Measurements from ENCODE around the gene SNRNP27. TPM values are rescaled to one million over a fixed set of nuclear protein-coding genes. Genes with fewer than 3 reads are reported as not detected.
A peak's percentile ranks its signal among the peaks of the same experiment; 100 is the strongest.

SNRNP27 gene
- total and polyA plus RNA-seq, 9 of the 15 experiments (the other 6 are each of a cell fraction or from before 2014, with no cell fraction given): 29.2 to 102 (median 65.7) TPM

- TF ChIP-seq JUN (IDR thresholded peaks at IDR 0.05; ENCODE audit: borderline replicate concordance, low read depth, low read length) (peak; percentile 66; the same call in 1 of the 2 replicates), JUN (CRISPR knock-in tag; IDR thresholded peaks at IDR 0.05; ENCODE audit: borderline replicate concordance) (no peak), MTA2 (IDR thresholded peaks at IDR 0.05; ENCODE audit: low read depth) (peak; percentile 30; the same call in 1 of the 2 replicates), CXXC5 (CRISPR knock-in tag; IDR thresholded peaks at IDR 0.05) (peak; percentile 60), ZNF311 (CRISPR knock-in tag; IDR thresholded peaks at IDR 0.05) (peak; percentile 48; the same call in 1 of the 2 replicates), ETV5 (CRISPR knock-in tag; IDR thresholded peaks at IDR 0.05; ENCODE audit: low read depth) (peak; percentile 77), ZNF316 (IDR thresholded peaks at IDR 0.05) (peak; percentile 38), MAZ (CRISPR knock-in tag; conservative IDR thresholded peaks at IDR 0.05 in 1 of 2, IDR thresholded peaks at IDR 0.05 in 1 of 2) (peak in 1 of 2 experiments; percentile 46; a peak in 3 of 4 replicates), ZKSCAN3 (CRISPR knock-in tag; IDR thresholded peaks at IDR 0.05) (no peak), NFRKB (IDR thresholded peaks at IDR 0.05; ENCODE audit: low read depth) (0 out of 2 replicates have a peak, but pooled peaks have one; percentile 58), ETV1 (tag; conservative IDR thresholded peaks at IDR 0.05; ENCODE audit: low read depth) (peak; percentile 73; the same call in 1 of the 2 replicates), SPI1 (IDR thresholded peaks at IDR 0.05; ENCODE audit: borderline replicate concordance, low read depth, low read length) (peak; percentile 70; the same call in 1 of the 2 replicates), ZNF77 (CRISPR knock-in tag; IDR thresholded peaks at IDR 0.05) (no peak), GABPA (tag; conservative IDR thresholded peaks at IDR 0.05; ENCODE audit: low read depth) (peak; percentile 77), EP300 (IDR thresholded peaks at IDR 0.05; ENCODE audit: low read length) (peak; percentile 79), PHF21A (IDR thresholded peaks at IDR 0.05; ENCODE audit: borderline replicate concordance, low read depth) (no peak), ZNF644 (tag; IDR thresholded peaks at IDR 0.05; ENCODE audit: low read depth) (0 out of 2 replicates have a peak, but pooled peaks have one; percentile 25), TEAD4 (IDR thresholded peaks at IDR 0.05; ENCODE audit: low read length) (peak; percentile 24; the same call in 1 of the 2 replicates), TEAD4 (CRISPR knock-in tag; IDR thresholded peaks at IDR 0.05; ENCODE audit: borderline replicate concordance) (no peak), ZBTB17 (CRISPR knock-in tag; IDR thresholded peaks at IDR 0.05) (peak; percentile 36; the same call in 1 of the 2 replicates), NEUROD1 (IDR thresholded peaks at IDR 0.05; ENCODE audit: borderline replicate concordance, low read depth, low read length, partially characterized antibody) (peak; percentile 39), WHSC1 (IDR thresholded peaks at IDR 0.05; ENCODE audit: low read length) (no peak), ZNF165 (CRISPR knock-in tag; IDR thresholded peaks at IDR 0.05; ENCODE audit: borderline replicate concordance) (no peak), ZEB2 (IDR thresholded peaks at IDR 0.05) (peak; percentile 63; the same call in 1 of the 2 replicates), ESRRA (IDR thresholded peaks at IDR 0.05; ENCODE audit: borderline replicate concordance, low read depth) (0 out of 2 replicates have a peak, but pooled peaks have one; percentile 9), ZNF175 (CRISPR knock-in tag; IDR thresholded peaks at IDR 0.05; ENCODE audit: low read depth) (peak; percentile 56; the same call in 1 of the 2 replicates), PYGO2 (tag; IDR thresholded peaks at IDR 0.05) (no peak), HNRNPUL1 (IDR thresholded peaks at IDR 0.05; ENCODE audit: low read length) (no peak), MYNN (IDR thresholded peaks at IDR 0.05) (no peak), MYNN (CRISPR knock-in tag; IDR thresholded peaks at IDR 0.05) (no peak)
- TF ChIP-seq, protein P1, sequence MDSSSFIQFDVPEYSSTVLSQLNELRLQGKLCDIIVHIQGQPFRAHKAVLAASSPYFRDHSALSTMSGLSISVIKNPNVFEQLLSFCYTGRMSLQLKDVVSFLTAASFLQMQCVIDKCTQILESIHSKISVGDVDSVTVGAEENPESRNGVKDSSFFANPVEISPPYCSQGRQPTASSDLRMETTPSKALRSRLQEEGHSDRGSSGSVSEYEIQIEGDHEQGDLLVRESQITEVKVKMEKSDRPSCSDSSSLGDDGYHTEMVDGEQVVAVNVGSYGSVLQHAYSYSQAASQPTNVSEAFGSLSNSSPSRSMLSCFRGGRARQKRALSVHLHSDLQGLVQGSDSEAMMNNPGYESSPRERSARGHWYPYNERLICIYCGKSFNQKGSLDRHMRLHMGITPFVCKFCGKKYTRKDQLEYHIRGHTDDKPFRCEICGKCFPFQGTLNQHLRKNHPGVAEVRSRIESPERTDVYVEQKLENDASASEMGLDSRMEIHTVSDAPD (CRISPR knock-in tag; IDR thresholded peaks at IDR 0.05): no peak
Measured at GRCh38 chr2:69946351-69947324, 52.9 kb downstream of the SNRNP27 start (continued).
